H9 (cell line): ENCODE results near the gene PCLAF. TPM values are rescaled to one million over a fixed set of nuclear protein-coding genes. Genes with fewer than 3 reads are reported as not detected.
A peak's percentile ranks its signal among the peaks of the same experiment; 100 is the strongest.
"Not testable (repeated sequence)": the region's sequence is repeated elsewhere in the genome, so short reads cannot be mapped to it uniquely, and the experiment has no call there.

Experiments used
- DNase-seq: peaks from one replicate; pipeline ENCODE4 v3.0.0-alpha.2; 2017
- H2AFZ ChIP-seq: one replicate; pipeline ENCODE4 v1.6.1; 2013; ENCODE audit warnings: mild to moderate bottlenecking, low read length, control low read depth, moderate library complexity
- H2AK5ac ChIP-seq: 2 replicates; pipeline ENCODE4 v1.6.1; 2013; ENCODE audit warnings: low read length, control low read depth, mixed read lengths; ENCODE audit not compliant: insufficient read length
- H2BK120ac ChIP-seq: one replicate; pipeline ENCODE4 v1.6.1; 2013; ENCODE audit warnings: low read depth, mild to moderate bottlenecking, low read length, control low read depth, inconsistent platforms; ENCODE audit not compliant: poor library complexity, severe bottlenecking
- H2BK12ac ChIP-seq: 2 replicates; pipeline ENCODE4 v1.6.1; 2013; ENCODE audit warnings: low read length, control low read depth, mixed read lengths, low read depth; ENCODE audit not compliant: insufficient read length
- H2BK15ac ChIP-seq: 2 replicates; pipeline ENCODE4 v1.6.1; 2013; ENCODE audit warnings: low read depth, low read length, control low read depth
- H2BK20ac ChIP-seq: one replicate; pipeline ENCODE4 v1.6.1; 2013; ENCODE audit warnings: low read depth, mild to moderate bottlenecking, low read length, control low read depth, inconsistent platforms; ENCODE audit not compliant: poor library complexity, severe bottlenecking
- H2BK5ac ChIP-seq: 2 replicates; pipeline ENCODE4 v1.6.1; 2013; ENCODE audit warnings: low read length, control low read depth, mixed read lengths; ENCODE audit not compliant: insufficient read length
- H3K14ac ChIP-seq: 2 replicates; pipeline ENCODE4 v1.6.1; 2013; ENCODE audit warnings: low read length, control low read depth; ENCODE audit not compliant: insufficient read depth
- H3K18ac ChIP-seq: 2 replicates; pipeline ENCODE4 v1.6.1; 2013; ENCODE audit warnings: low read depth, mild to moderate bottlenecking, mixed read lengths, low read length, control low read depth; ENCODE audit not compliant: insufficient read length
- H3K23ac ChIP-seq: 2 replicates; pipeline ENCODE4 v1.6.1; 2013; ENCODE audit warnings: low read length, control low read depth, mixed read lengths, low read depth; ENCODE audit not compliant: insufficient read length
- H3K23me2 ChIP-seq: 2 replicates; pipeline ENCODE4 v1.6.1; 2013; ENCODE audit warnings: low read depth, mild to moderate bottlenecking, mixed read lengths, low read length, control low read depth; ENCODE audit not compliant: insufficient read length, poor library complexity, severe bottlenecking
- H3K27ac ChIP-seq: 2 replicates; pipeline ENCODE4 v1.5.1; 2013; ENCODE audit warnings: low read length, control low read depth, mixed read lengths, low read depth; ENCODE audit not compliant: insufficient read length
- H3K27me3 ChIP-seq: 2 replicates; pipeline ENCODE4 v1.6.1; 2013; ENCODE audit warnings: low read length, control low read depth, inconsistent platforms; ENCODE audit not compliant: insufficient read depth
- H3K4ac ChIP-seq: 2 replicates; pipeline ENCODE4 v1.6.1; 2013; ENCODE audit warnings: low read depth, mild to moderate bottlenecking, control low read depth, inconsistent platforms, low read length, moderate library complexity
- H3K4me1 ChIP-seq: 2 replicates; pipeline ENCODE4 v1.6.1; 2013; ENCODE audit warnings: low read length, control low read depth, inconsistent platforms; ENCODE audit not compliant: insufficient read depth
- H3K4me2 ChIP-seq: 2 replicates; pipeline ENCODE4 v1.6.1; 2013; ENCODE audit warnings: low read length, control low read depth, mixed read lengths; ENCODE audit not compliant: insufficient read length, insufficient read depth
- H3K56ac ChIP-seq: 2 replicates; pipeline ENCODE4 v1.6.1; 2013; ENCODE audit warnings: low read depth, mild to moderate bottlenecking, mixed read lengths, low read length, control low read depth; ENCODE audit not compliant: insufficient read length
- H3K79me1 ChIP-seq: 2 replicates; pipeline ENCODE4 v1.6.1; 2013; ENCODE audit warnings: low read depth, mild to moderate bottlenecking, moderate library complexity, low read length, control low read depth, inconsistent platforms; ENCODE audit not compliant: insufficient read depth, poor library complexity, severe bottlenecking
- H3K79me2 ChIP-seq: 2 replicates; pipeline ENCODE4 v1.6.1; 2013; ENCODE audit warnings: low read length, control low read depth, inconsistent platforms; ENCODE audit not compliant: insufficient read depth
- H3K9ac ChIP-seq: 2 replicates; pipeline ENCODE4 v1.6.1; 2013; ENCODE audit warnings: low read length, control low read depth, mixed read lengths; ENCODE audit not compliant: insufficient read length; ENCODE audit errors: extremely low read depth
- H3K9me3 ChIP-seq: one replicate; pipeline ENCODE4 v1.6.1; 2013; ENCODE audit warnings: low read depth, low read length, inconsistent platforms; ENCODE audit not compliant: control insufficient read depth
- H3T11ph ChIP-seq: one replicate; pipeline ENCODE4 v1.6.1; 2013; ENCODE audit warnings: mild to moderate bottlenecking, low read length, control low read depth, inconsistent platforms
- H4K20me1 ChIP-seq: one replicate; pipeline ENCODE4 v1.6.1; 2013; ENCODE audit not compliant: control insufficient read depth, insufficient read length, insufficient read depth
- H4K5ac ChIP-seq: 2 replicates; pipeline ENCODE4 v1.6.1; 2013; ENCODE audit warnings: low read depth, mild to moderate bottlenecking, mixed read lengths, low read length, control low read depth; ENCODE audit not compliant: insufficient read length
- H4K8ac ChIP-seq: replicated peaks from 2 replicates; pipeline ENCODE4 v1.6.1; 2013; ENCODE audit warnings: low read length, control low read depth, mixed read lengths, low read depth; ENCODE audit not compliant: insufficient read length
- H4K91ac ChIP-seq: 2 replicates; pipeline ENCODE4 v1.6.1; 2013; ENCODE audit warnings: low read depth, mild to moderate bottlenecking, moderate library complexity, mixed read lengths, low read length, control low read depth; ENCODE audit not compliant: insufficient read length
- H3K27ac Mint-ChIP-seq, 3 experiments: 2 replicates in 2 of 3; 3 replicates in 1 of 3; pipeline ENCODE4 v1.8.0; 2020 to 2021; ENCODE audit warnings: mixed read lengths in 3 of 3, mild to moderate bottlenecking in 1 of 3, moderate library complexity in 1 of 3
- H3K27me3 Mint-ChIP-seq: 2 replicates; pipeline ENCODE4 v1.8.0; 2021; ENCODE audit warnings: low read depth, mild to moderate bottlenecking, moderate library complexity, mixed read lengths
- H3K36me3 Mint-ChIP-seq, 3 experiments: 2 replicates in 2 of 3; 3 replicates in 1 of 3; pipeline ENCODE4 v1.8.0; 2020 to 2021; ENCODE audit warnings: low read depth in 3 of 3, mixed read lengths in 3 of 3; ENCODE audit not compliant: insufficient read depth in 1 of 3
- H3K4me1 Mint-ChIP-seq, 2 experiments: 2 replicates each; pipeline ENCODE4 v1.8.0; 2020; ENCODE audit warnings: mixed read lengths in 2 of 2
- H3K4me3 Mint-ChIP-seq, 2 experiments: 2 replicates in 1 of 2; 3 replicates in 1 of 2; pipeline ENCODE4 v1.8.0; 2020 to 2021; ENCODE audit warnings: mild to moderate bottlenecking in 2 of 2, mixed read lengths in 2 of 2, moderate library complexity in 1 of 2
- H3K9me3 Mint-ChIP-seq, 2 experiments: 2 replicates in 1 of 2; 3 replicates in 1 of 2; pipeline ENCODE4 v1.8.0; 2020; ENCODE audit warnings: mild to moderate bottlenecking in 2 of 2, mixed read lengths in 2 of 2, moderate library complexity in 1 of 2
- WGBS: extraction: QIAGEN DNeasy Blood & Tissue Kit; methylation state at CpG from one replicate; pipeline ENCODE4 v1.1.7; 2013; ENCODE audit warnings: missing lambda C conversion rate, low lambda C conversion rate, mixed read lengths; ENCODE audit not compliant: insufficient read length; ENCODE audit errors: extremely low coverage; 5-methylcytosine and 5-hydroxymethylcytosine counted together
- total RNA-seq: library from RNA; stranded (reverse); gene quantifications from 2 replicates; pipeline ENCODE4 v1.2.1, GENCODE V29; 2021
- TF ChIP-seq, protein P1 (sequence below): fragments of 200-600 bp; sonication (generic); conservative IDR thresholded peaks from 3 replicates; pipeline ENCODE4 v1.8.0; 2021; ENCODE audit warnings: antibody characterized with exemption, mild to moderate bottlenecking

PCLAF gene
- total RNA-seq, 1 experiment from 2014 or later: 65.6 TPM

DNA sequence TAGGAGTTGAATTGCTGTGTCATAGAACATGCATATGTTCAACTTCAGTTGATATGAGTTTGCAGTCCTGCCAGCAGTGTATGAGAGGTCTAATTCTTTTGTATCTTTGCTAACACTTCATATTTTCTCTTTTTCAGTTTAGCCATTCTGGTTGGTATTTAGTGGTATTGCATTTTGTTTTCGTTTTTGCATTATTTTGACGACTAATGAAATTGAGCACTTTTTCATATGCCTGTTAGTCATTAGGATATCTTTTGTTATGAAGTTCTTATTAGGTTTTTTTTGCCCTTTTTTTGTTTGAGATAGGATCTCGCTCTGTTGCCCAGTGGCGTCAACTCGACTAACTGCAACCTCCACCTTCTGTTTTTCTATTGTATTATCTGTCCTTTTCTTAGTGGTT lies 15.5 kb upstream of the PCLAF start:
- Histone ChIP-seq H3K14ac (no peak overlapping the region), H2AFZ (no peak overlapping the region), H3K18ac (no peak overlapping the region), H3K79me1 (no peaks in the 10 kb centered on the region), H3K27ac (no peak overlapping the region), H4K20me1 (no peaks in the 10 kb centered on the region), H4K5ac (no peak overlapping the region), H3K23me2 (no peaks in the 10 kb centered on the region), H4K91ac (no peak overlapping the region), H3K9ac (no peak overlapping the region), H2BK15ac (no peak overlapping the region), H2BK12ac (no peak overlapping the region), H2BK120ac (no peak overlapping the region), H3K4ac (no peak overlapping the region), H2BK5ac (no peak overlapping the region), H3K56ac (no peak overlapping the region), H3K9me3 (no peaks in the 10 kb centered on the region), H3K79me2 (no peaks in the 10 kb centered on the region), H3K4me2 (no peak overlapping the region), H2BK20ac (no peak overlapping the region), H3K23ac (no peak overlapping the region), H3T11ph (no peak overlapping the region), H2AK5ac (no peak overlapping the region), H3K27me3 (no peaks in the 10 kb centered on the region), H3K4me1 (no peaks in the 10 kb centered on the region), H4K8ac (no peak overlapping the region)
- H3K36me3 Mint-ChIP-seq: peaks cover 21 to 62% (median 47%) of the 10 kb centered on the region in 3 experiments; a peak in 6 of 7 replicates
- TF ChIP-seq, protein P1, sequence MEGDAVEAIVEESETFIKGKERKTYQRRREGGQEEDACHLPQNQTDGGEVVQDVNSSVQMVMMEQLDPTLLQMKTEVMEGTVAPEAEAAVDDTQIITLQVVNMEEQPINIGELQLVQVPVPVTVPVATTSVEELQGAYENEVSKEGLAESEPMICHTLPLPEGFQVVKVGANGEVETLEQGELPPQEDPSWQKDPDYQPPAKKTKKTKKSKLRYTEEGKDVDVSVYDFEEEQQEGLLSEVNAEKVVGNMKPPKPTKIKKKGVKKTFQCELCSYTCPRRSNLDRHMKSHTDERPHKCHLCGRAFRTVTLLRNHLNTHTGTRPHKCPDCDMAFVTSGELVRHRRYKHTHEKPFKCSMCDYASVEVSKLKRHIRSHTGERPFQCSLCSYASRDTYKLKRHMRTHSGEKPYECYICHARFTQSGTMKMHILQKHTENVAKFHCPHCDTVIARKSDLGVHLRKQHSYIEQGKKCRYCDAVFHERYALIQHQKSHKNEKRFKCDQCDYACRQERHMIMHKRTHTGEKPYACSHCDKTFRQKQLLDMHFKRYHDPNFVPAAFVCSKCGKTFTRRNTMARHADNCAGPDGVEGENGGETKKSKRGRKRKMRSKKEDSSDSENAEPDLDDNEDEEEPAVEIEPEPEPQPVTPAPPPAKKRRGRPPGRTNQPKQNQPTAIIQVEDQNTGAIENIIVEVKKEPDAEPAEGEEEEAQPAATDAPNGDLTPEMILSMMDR: no peak
- no peak overlapping the region for H3K4me3 Mint-ChIP-seq
- no peaks in the 10 kb centered on the region for H3K27me3 Mint-ChIP-seq
- WGBS: no CpG with 5 or more reads among the region's 5 CpGs
- no peak overlapping the region for H3K27ac Mint-ChIP-seq
- no peaks in the 10 kb centered on the region for H3K9me3 Mint-ChIP-seq
- H3K4me1 Mint-ChIP-seq: no peaks in the 10 kb centered on the region
- DNase-seq: no peak

GRCh38 chr15:64392471-64392870 lies 11.2 kb upstream of the PCLAF start:
- H2BK12ac ChIP-seq, H2BK5ac ChIP-seq, H3K14ac ChIP-seq, H3K27ac ChIP-seq, H2BK120ac ChIP-seq, H4K91ac ChIP-seq, H3K4ac ChIP-seq, H4K5ac ChIP-seq, H3K9me3 Mint-ChIP-seq, H3K4me1 Mint-ChIP-seq, H4K8ac ChIP-seq, H3K27me3 ChIP-seq, DNase-seq, H3K4me1 ChIP-seq, H2AK5ac ChIP-seq, H3K9me3 ChIP-seq, H3K79me2 ChIP-seq, H3T11ph ChIP-seq, H2AFZ ChIP-seq, H3K4me2 ChIP-seq, H3K56ac ChIP-seq, H4K20me1 ChIP-seq, H3K4me3 Mint-ChIP-seq, H3K79me1 ChIP-seq, H2BK20ac ChIP-seq, H3K18ac ChIP-seq, H2BK15ac ChIP-seq, H3K23ac ChIP-seq, H3K9ac ChIP-seq, H3K27me3 Mint-ChIP-seq, H3K23me2 ChIP-seq: not testable (repeated sequence)
- Mint-ChIP-seq H3K27ac (peak overlapping the region in 1 of 3 experiments; percentile 76; a peak in 1 of 7 replicates), H3K36me3 (peaks cover 12 to 32% (median 27%) of the 10 kb centered on the region in 3 experiments)
- WGBS: no CpG with 5 or more reads among the region's 3 CpGs
